ENCODE data around the gene KCNJ15. TPM values are rescaled to one million over a fixed set of nuclear protein-coding genes. Genes with fewer than 3 reads are reported as not detected.

Gene KCNJ15
- total and polyA plus RNA-seq, 10 of the 15 experiments (the other 5 are each of a cell fraction or from before 2014, with no cell fraction given), result 0.05 to 2.7 (median 0.33) TPM; not detected in 6

DNA sequence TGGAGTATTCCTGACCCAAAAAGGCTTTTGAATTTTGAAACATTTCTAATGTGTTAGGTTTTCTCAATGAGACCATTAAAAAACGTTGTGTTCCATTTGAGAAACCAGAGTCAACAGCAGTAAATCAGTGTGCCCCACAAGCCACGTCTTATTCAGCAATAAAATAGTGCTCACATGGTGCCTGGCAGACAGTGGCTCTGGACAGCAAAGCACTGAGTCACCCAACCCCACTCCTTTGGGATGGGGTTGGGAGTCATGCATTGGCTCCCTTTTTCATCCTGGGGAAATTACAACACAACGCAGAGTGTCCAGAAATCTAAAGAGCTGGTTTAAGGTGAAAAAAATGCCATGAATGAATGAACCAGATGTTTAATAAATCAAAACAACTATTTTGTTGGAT, 46.5 kb downstream of the KCNJ15 start:
- RAD21 ChIA-PET (ENCODE audit: unreplicated experiment), result no interaction called here
- no peak overlapping the region for H2AFZ ChIP-seq (ENCODE audit: control insufficient read depth, low read depth, low read length)
- H3K27ac ChIP-seq (ENCODE audit: control insufficient read depth, insufficient read depth), result no peak overlapping the region
- TF ChIP-seq PAX8 (IDR thresholded peaks at IDR 0.05) (no peak), RCOR1 (conservative IDR thresholded peaks at IDR 0.05; ENCODE audit: low read depth, low read length) (no peak), NFIC (IDR thresholded peaks at IDR 0.05; ENCODE audit: low read depth, low read length) (no peak), SREBF2 (IDR thresholded peaks at IDR 0.05; ENCODE audit: low read length) (no peak), MEF2B (IDR thresholded peaks at IDR 0.05; ENCODE audit: partially characterized antibody, poor library complexity, severe bottlenecking) (no peak), TBL1XR1 (IDR thresholded peaks at IDR 0.05; ENCODE audit: low read depth, low read length) (no peak), NRF1 (conservative IDR thresholded peaks at IDR 0.05; ENCODE audit: low read depth, low read length) (no peak), PAX5 (IDR thresholded peaks at IDR 0.05; ENCODE audit: borderline replicate concordance, low read depth, low read length) (no peak), IKZF2 (IDR thresholded peaks at IDR 0.05) (no peak), JUNB (IDR thresholded peaks at IDR 0.05) (no peak), JUND (IDR thresholded peaks at IDR 0.05; ENCODE audit: low read depth, low read length) (no peak)
- TF ChIP-seq, protein P1, sequence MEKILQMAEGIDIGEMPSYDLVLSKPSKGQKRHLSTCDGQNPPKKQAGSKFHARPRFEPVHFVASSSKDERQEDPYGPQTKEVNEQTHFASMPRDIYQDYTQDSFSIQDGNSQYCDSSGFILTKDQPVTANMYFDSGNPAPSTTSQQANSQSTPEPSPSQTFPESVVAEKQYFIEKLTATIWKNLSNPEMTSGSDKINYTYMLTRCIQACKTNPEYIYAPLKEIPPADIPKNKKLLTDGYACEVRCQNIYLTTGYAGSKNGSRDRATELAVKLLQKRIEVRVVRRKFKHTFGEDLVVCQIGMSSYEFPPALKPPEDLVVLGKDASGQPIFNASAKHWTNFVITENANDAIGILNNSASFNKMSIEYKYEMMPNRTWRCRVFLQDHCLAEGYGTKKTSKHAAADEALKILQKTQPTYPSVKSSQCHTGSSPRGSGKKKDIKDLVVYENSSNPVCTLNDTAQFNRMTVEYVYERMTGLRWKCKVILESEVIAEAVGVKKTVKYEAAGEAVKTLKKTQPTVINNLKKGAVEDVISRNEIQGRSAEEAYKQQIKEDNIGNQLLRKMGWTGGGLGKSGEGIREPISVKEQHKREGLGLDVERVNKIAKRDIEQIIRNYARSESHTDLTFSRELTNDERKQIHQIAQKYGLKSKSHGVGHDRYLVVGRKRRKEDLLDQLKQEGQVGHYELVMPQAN (conservative IDR thresholded peaks at IDR 0.05), result no peak
- TF ChIP-seq, protein P2, sequence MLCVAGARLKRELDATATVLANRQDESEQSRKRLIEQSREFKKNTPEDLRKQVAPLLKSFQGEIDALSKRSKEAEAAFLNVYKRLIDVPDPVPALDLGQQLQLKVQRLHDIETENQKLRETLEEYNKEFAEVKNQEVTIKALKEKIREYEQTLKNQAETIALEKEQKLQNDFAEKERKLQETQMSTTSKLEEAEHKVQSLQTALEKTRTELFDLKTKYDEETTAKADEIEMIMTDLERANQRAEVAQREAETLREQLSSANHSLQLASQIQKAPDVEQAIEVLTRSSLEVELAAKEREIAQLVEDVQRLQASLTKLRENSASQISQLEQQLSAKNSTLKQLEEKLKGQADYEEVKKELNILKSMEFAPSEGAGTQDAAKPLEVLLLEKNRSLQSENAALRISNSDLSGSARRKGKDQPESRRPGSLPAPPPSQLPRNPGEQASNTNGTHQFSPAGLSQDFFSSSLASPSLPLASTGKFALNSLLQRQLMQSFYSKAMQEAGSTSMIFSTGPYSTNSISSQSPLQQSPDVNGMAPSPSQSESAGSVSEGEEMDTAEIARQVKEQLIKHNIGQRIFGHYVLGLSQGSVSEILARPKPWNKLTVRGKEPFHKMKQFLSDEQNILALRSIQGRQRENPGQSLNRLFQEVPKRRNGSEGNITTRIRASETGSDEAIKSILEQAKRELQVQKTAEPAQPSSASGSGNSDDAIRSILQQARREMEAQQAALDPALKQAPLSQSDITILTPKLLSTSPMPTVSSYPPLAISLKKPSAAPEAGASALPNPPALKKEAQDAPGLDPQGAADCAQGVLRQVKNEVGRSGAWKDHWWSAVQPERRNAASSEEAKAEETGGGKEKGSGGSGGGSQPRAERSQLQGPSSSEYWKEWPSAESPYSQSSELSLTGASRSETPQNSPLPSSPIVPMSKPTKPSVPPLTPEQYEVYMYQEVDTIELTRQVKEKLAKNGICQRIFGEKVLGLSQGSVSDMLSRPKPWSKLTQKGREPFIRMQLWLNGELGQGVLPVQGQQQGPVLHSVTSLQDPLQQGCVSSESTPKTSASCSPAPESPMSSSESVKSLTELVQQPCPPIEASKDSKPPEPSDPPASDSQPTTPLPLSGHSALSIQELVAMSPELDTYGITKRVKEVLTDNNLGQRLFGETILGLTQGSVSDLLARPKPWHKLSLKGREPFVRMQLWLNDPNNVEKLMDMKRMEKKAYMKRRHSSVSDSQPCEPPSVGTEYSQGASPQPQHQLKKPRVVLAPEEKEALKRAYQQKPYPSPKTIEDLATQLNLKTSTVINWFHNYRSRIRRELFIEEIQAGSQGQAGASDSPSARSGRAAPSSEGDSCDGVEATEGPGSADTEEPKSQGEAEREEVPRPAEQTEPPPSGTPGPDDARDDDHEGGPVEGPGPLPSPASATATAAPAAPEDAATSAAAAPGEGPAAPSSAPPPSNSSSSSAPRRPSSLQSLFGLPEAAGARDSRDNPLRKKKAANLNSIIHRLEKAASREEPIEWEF (IDR thresholded peaks at IDR 0.05; ENCODE audit: insufficient replicate concordance, low read depth, low read length), result no peak
- TF ChIP-seq, protein P3, sequence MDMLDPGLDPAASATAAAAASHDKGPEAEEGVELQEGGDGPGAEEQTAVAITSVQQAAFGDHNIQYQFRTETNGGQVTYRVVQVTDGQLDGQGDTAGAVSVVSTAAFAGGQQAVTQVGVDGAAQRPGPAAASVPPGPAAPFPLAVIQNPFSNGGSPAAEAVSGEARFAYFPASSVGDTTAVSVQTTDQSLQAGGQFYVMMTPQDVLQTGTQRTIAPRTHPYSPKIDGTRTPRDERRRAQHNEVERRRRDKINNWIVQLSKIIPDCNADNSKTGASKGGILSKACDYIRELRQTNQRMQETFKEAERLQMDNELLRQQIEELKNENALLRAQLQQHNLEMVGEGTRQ (IDR thresholded peaks at IDR 0.05; ENCODE audit: borderline replicate concordance, low read depth, low read length), result no peak
- TF ChIP-seq, protein P4, sequence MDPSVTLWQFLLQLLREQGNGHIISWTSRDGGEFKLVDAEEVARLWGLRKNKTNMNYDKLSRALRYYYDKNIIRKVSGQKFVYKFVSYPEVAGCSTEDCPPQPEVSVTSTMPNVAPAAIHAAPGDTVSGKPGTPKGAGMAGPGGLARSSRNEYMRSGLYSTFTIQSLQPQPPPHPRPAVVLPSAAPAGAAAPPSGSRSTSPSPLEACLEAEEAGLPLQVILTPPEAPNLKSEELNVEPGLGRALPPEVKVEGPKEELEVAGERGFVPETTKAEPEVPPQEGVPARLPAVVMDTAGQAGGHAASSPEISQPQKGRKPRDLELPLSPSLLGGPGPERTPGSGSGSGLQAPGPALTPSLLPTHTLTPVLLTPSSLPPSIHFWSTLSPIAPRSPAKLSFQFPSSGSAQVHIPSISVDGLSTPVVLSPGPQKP (IDR thresholded peaks at IDR 0.05; ENCODE audit: low read depth, low read length), result no peak
- H3K9me3 ChIP-seq (replicated peaks; ENCODE audit: control insufficient read depth, insufficient read depth, low read length), result no peaks in the 10 kb centered on the region
- in situ Hi-C loops (cut with MboI) (no loop called here), intact Hi-C loops (cut with micrococcal nuclease; ENCODE audit: unreplicated experiment) (no loop called here)
- DNase-seq (ENCODE audit: low read depth, low spot score) (no peak), FAIRE-seq (no peak), ATAC-seq (no peak)
- 42% methylated on average over 3 of the region's 3 CpGs for WGBS (ENCODE audit: insufficient coverage, insufficient replicate concordance, low lambda C conversion rate, missing lambda C conversion rate)
- no peaks in the 10 kb centered on the region for H3K4me1 ChIP-seq (ENCODE audit: control insufficient read depth, insufficient read depth, low read length)
- H3K79me2 ChIP-seq (ENCODE audit: control insufficient read depth, insufficient read depth, low read length), result no peaks in the 10 kb centered on the region
- no peak overlapping the region for H3K4me2 ChIP-seq (ENCODE audit: control insufficient read depth, insufficient read depth)
- POLR2A ChIA-PET, result no interaction called here
- no peaks in the 10 kb centered on the region for H3K36me3 ChIP-seq (ENCODE audit: control insufficient read depth in 2 of 2, insufficient read depth in 2 of 2, low read length in 1 of 2)
- H4K20me1 ChIP-seq (ENCODE audit: control insufficient read depth, insufficient read depth), result no peaks in the 10 kb centered on the region
- SMC1A ChIA-PET (ENCODE audit: uncharacterized antibody, unreplicated experiment), result interaction anchor here (1.2 kb wide), 1 partner anchor 9 kb away, joined by 4 read pairs; no protein-coding TSS in a partner anchor
- CTCF ChIA-PET, result no interaction called here
- no peaks in the 10 kb centered on the region for H3K27me3 ChIP-seq (replicated peaks in 1 of 2; ENCODE audit: control insufficient read depth in 2 of 2, insufficient read depth in 2 of 2, low read length in 1 of 2)
- H3K4me3 ChIP-seq, result no peak overlapping the region
- BruUV-seq (replicated peaks), result no TSS peak
- H3K9ac ChIP-seq (ENCODE audit: control insufficient read depth, insufficient read depth, low read length), result no peak overlapping the region

Data from GM12878 (cell line).